Liver (tissue), 9 donors: Measurements from ENCODE around the gene AKT3. TPM values are rescaled to one million over a fixed set of nuclear protein-coding genes. Genes with fewer than 3 reads are reported as not detected.

Source experiments
- DNase-seq: peaks from one replicate; pipeline ENCODE4 v3.0.0-alpha.2; 2017; ENCODE audit warnings: low spot score
- H3K27ac ChIP-seq, 2 donors: one replicate each; pipeline ENCODE4 v1.7.0; 2013; ENCODE audit warnings: inconsistent platforms in 2 of 2, low read length in 2 of 2, control low read depth in 1 of 2, low read depth in 1 of 2, mild to moderate bottlenecking in 1 of 2
- H3K27me3 ChIP-seq, 4 donors: one replicate each; pipeline versions ENCODE4 v1.6.1 to v1.7.0; 2013; ENCODE audit warnings: low read length in 3 of 4, inconsistent platforms in 1 of 4, mild to moderate bottlenecking in 1 of 4, moderate library complexity in 1 of 4; ENCODE audit not compliant: control insufficient read depth in 4 of 4, insufficient read depth in 4 of 4
- H3K36me3 ChIP-seq, 4 donors: one replicate each; pipeline versions ENCODE4 v1.6.1 to v1.7.0; 2013; ENCODE audit warnings: low read length in 3 of 4, mild to moderate bottlenecking in 3 of 4, low read depth in 1 of 4, moderate library complexity in 1 of 4; ENCODE audit not compliant: control insufficient read depth in 4 of 4, insufficient read depth in 3 of 4
- H3K4me1 ChIP-seq, 4 donors: one replicate each; pipeline versions ENCODE4 v1.6.1 to v1.7.0; 2013; ENCODE audit warnings: low read length in 3 of 4, mild to moderate bottlenecking in 3 of 4, moderate library complexity in 1 of 4; ENCODE audit not compliant: control insufficient read depth in 4 of 4, insufficient read depth in 4 of 4
- H3K4me3 ChIP-seq, 3 donors: one replicate each; pipeline versions ENCODE4 v1.6.1 to v1.7.0; 2013; ENCODE audit warnings: low read length in 3 of 3, control low read depth in 1 of 3, low read depth in 1 of 3, mild to moderate bottlenecking in 1 of 3
- H3K9ac ChIP-seq, 2 donors: one replicate each; pipeline ENCODE4 v1.7.0; 2013; ENCODE audit warnings: low read length in 2 of 2, mild to moderate bottlenecking in 2 of 2, moderate library complexity in 2 of 2, control low read depth in 1 of 2, low read depth in 1 of 2
- H3K9me3 ChIP-seq, 4 donors: one replicate each; pipeline versions ENCODE4 v1.6.1 to v1.7.0; 2013; ENCODE audit warnings: low read length in 3 of 4; ENCODE audit not compliant: control insufficient read depth in 4 of 4
- CTCF ChIP-seq: fragments of 150-350 bp; IDR thresholded peaks from 2 replicates; pipeline ENCODE4 v1.5.1; 2017; ENCODE audit warnings: improper control_type of control experiment, low read depth, low read length; ENCODE audit not compliant: missing input control
- EGR1 ChIP-seq, 2 donors: IDR thresholded peaks; 2 replicates each; pipeline ENCODE4 v1.6.1; 2016 to 2018; ENCODE audit warnings: antibody characterized with exemption in 2 of 2, low read depth in 2 of 2
- FOXA1 ChIP-seq: IDR thresholded peaks from 2 replicates; pipeline ENCODE4 v1.6.1; 2016; ENCODE audit warnings: antibody characterized with exemption
- FOXA2 ChIP-seq: IDR thresholded peaks from 2 replicates; pipeline ENCODE4 v1.6.1; 2016; ENCODE audit warnings: antibody characterized with exemption
- GABPA ChIP-seq, 2 donors: IDR thresholded peaks in 1 of 2; conservative IDR thresholded peaks in 1 of 2; 2 replicates each; pipeline ENCODE4 v1.6.1; 2016; ENCODE audit warnings: antibody characterized with exemption in 2 of 2, mild to moderate bottlenecking in 1 of 2, moderate library complexity in 1 of 2
- HNF4A ChIP-seq, 2 donors: conservative IDR thresholded peaks; 2 replicates each; pipeline ENCODE4 v1.6.1; 2016; ENCODE audit warnings: antibody characterized with exemption in 2 of 2, mild to moderate bottlenecking in 2 of 2
- HNF4G ChIP-seq: IDR thresholded peaks from 2 replicates; pipeline ENCODE4 v1.6.1; 2016; ENCODE audit warnings: antibody characterized with exemption
- JUND ChIP-seq, 2 donors: IDR thresholded peaks; 2 replicates each; pipeline ENCODE4 v1.6.1; 2016; ENCODE audit warnings: antibody characterized with exemption in 2 of 2
- MAX ChIP-seq: IDR thresholded peaks from 2 replicates; pipeline ENCODE4 v1.6.1; 2016; ENCODE audit warnings: antibody characterized with exemption
- NR2F2 ChIP-seq: IDR thresholded peaks from 2 replicates; pipeline ENCODE4 v1.6.1; 2016; ENCODE audit warnings: antibody characterized with exemption
- RAD21 ChIP-seq, 2 donors: IDR thresholded peaks; 2 replicates each; pipeline ENCODE4 v1.6.1; 2016; ENCODE audit warnings: antibody characterized with exemption in 2 of 2, mild to moderate bottlenecking in 2 of 2
- RXRA ChIP-seq, 2 donors: IDR thresholded peaks; 2 replicates each; pipeline ENCODE4 v1.6.1; 2017 to 2018; ENCODE audit warnings: antibody characterized with exemption in 2 of 2, mild to moderate bottlenecking in 1 of 2
- SP1 ChIP-seq: IDR thresholded peaks from 2 replicates; pipeline ENCODE4 v1.6.1; 2018; ENCODE audit warnings: antibody characterized with exemption, mild to moderate bottlenecking
- TAF1 ChIP-seq: conservative IDR thresholded peaks from 2 replicates; pipeline ENCODE4 v1.6.1; 2016; ENCODE audit warnings: antibody characterized with exemption, mild to moderate bottlenecking
- YY1 ChIP-seq: IDR thresholded peaks from 2 replicates; pipeline ENCODE4 v1.6.1; 2016; ENCODE audit warnings: antibody characterized with exemption, mild to moderate bottlenecking
- ZBTB33 ChIP-seq: IDR thresholded peaks from 2 replicates; pipeline ENCODE4 v1.6.1; 2016; ENCODE audit warnings: antibody characterized with exemption
- WGBS: extraction: QIAGEN DNeasy Blood & Tissue Kit; methylation state at CpG from one replicate; pipeline ENCODE4 v1.1.7; 2013; 5-methylcytosine and 5-hydroxymethylcytosine counted together
- polyA plus RNA-seq, 2 donors: library from polyadenylated mRNA; stranded (reverse) in 1 of 2; unstranded in 1 of 2; fragments of 200-250 nt in 1 of 2; fragments of >200 nt in 1 of 2; fragmentation: Nextera tagmentation in 1 of 2; extraction: Ambion mirVana in 1 of 2; gene quantifications; one replicate each; pipeline versions ENCODE4 v1.2.1 to v1.2.3, GENCODE V29; 2013 to 2015
- total RNA-seq, 2 donors: library from RNA; depleted of rRNA; stranded (reverse); fragments of >200 nt; gene quantifications; one replicate each; pipeline ENCODE4 v1.2.3, GENCODE V29; 2014
- TF ChIP-seq, protein P1 (sequence below): IDR thresholded peaks from 2 replicates; pipeline ENCODE4 v1.6.1; 2016; ENCODE audit warnings: antibody characterized with exemption
- TF ChIP-seq, protein P2 (sequence below): IDR thresholded peaks from 2 replicates; pipeline ENCODE4 v1.6.1; 2016; ENCODE audit warnings: antibody characterized with exemption, mild to moderate bottlenecking
- donor health status: healthy.
- donor health status: healthy.
- donor health status: healthy.
- donor health status: healthy.
- donor health status: healthy.

AKT3 gene
- total and polyA plus RNA-seq, 4 donors: 1.7 to 7.6 (median 2.8) TPM

DNA sequence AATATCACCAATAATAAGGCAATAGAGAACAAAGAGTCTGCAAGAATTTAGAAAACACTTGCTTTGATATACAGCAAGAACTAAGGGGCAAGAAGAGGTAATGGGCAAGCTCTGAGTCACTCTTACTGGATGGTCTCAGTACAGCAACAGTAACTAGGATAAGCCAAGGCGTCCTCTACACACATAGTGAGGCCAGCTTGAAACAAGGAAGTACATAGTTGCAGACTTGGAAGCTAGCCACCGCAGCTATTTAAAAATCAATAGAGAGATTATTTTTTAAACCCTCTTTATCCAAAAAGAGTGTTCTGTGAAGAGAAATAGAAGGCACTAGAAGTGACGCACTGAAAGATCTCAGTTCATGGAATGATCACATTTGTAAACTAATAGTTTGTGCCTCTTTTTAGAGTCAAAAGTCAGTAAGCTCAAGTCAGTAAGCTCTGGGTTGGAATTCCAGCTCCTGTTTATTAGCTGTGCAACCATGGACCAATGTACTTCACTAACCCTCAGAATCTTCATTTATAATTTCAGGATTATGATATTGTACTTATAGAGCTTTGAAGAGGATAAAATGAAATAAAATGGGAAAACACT is 118.6 kb downstream of the AKT3 start:
- Histone ChIP-seq H3K27me3 (no peaks in the 10 kb centered on the region), H3K9ac (no peak overlapping the region), H3K4me3 (no peak overlapping the region), H3K36me3 (no peaks in the 10 kb centered on the region), H3K9me3 (no peaks in the 10 kb centered on the region), H3K4me1 (peaks cover 0 to 16% (median 9%) of the 10 kb centered on the region in 4 donors), H3K27ac (peak overlapping the region; percentile 51 to 52)
- WGBS: 23% methylated on average over 3 of the region's 3 CpGs
- DNase-seq: no peak
- TF ChIP-seq HNF4G (no peak), RXRA (IDR thresholded peaks at IDR 0.05) (peak in 1 of 2 donors; percentile 62), EGR1 (IDR thresholded peaks at IDR 0.05; ENCODE audit: low read depth in 2 of 2) (no peak), YY1 (peak; percentile 70), CTCF (no peak), ZBTB33 (peak; percentile 38), NR2F2 (no peak), JUND (IDR thresholded peaks at IDR 0.05) (peak; percentile 38 to 62), MAX (peak; percentile 28), TAF1 (no peak), SP1 (peak; percentile 58), FOXA2 (no peak), RAD21 (IDR thresholded peaks at IDR 0.05) (peak; percentile 3 to 12), HNF4A (conservative IDR thresholded peaks at IDR 0.05) (peak in 1 of 2 donors; percentile 37), FOXA1 (no peak), GABPA (IDR thresholded peaks at IDR 0.05 in 1 of 2, conservative IDR thresholded peaks at IDR 0.05 in 1 of 2) (no peak)
- TF ChIP-seq, protein P1, sequence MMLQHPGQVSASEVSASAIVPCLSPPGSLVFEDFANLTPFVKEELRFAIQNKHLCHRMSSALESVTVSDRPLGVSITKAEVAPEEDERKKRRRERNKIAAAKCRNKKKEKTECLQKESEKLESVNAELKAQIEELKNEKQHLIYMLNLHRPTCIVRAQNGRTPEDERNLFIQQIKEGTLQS: no peak
- TF ChIP-seq, protein P2, sequence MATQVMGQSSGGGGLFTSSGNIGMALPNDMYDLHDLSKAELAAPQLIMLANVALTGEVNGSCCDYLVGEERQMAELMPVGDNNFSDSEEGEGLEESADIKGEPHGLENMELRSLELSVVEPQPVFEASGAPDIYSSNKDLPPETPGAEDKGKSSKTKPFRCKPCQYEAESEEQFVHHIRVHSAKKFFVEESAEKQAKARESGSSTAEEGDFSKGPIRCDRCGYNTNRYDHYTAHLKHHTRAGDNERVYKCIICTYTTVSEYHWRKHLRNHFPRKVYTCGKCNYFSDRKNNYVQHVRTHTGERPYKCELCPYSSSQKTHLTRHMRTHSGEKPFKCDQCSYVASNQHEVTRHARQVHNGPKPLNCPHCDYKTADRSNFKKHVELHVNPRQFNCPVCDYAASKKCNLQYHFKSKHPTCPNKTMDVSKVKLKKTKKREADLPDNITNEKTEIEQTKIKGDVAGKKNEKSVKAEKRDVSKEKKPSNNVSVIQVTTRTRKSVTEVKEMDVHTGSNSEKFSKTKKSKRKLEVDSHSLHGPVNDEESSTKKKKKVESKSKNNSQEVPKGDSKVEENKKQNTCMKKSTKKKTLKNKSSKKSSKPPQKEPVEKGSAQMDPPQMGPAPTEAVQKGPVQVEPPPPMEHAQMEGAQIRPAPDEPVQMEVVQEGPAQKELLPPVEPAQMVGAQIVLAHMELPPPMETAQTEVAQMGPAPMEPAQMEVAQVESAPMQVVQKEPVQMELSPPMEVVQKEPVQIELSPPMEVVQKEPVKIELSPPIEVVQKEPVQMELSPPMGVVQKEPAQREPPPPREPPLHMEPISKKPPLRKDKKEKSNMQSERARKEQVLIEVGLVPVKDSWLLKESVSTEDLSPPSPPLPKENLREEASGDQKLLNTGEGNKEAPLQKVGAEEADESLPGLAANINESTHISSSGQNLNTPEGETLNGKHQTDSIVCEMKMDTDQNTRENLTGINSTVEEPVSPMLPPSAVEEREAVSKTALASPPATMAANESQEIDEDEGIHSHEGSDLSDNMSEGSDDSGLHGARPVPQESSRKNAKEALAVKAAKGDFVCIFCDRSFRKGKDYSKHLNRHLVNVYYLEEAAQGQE: peak; percentile 45
